ENCODE results near the gene WNK4. TPM values are rescaled to one million over a fixed set of nuclear protein-coding genes. Genes with fewer than 3 reads are reported as not detected.
A peak's percentile ranks its signal among the peaks of the same experiment; 100 is the strongest.

The WNK4 gene
- total and polyA plus RNA-seq, 9 of the 15 experiments (the other 6 are each of a cell fraction or from before 2014, with no cell fraction given): 0.32 to 25.8 (median 4.5) TPM

DNA sequence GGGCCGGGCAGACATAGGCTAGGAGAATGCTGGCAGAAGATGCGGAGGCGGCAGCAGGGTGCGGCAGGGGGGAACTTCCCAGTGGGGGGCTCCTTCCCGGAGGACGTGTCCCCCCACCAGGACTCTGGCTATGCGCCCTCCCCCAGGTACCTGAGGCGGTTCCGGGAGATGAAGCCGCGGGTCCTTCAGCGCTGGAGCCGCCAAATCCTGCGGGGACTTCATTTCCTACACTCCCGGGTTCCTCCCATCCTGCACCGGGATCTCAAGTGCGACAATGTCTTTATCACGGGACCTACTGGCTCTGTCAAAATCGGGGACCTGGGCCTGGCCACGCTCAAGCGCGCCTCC is 3.4 kb downstream of the WNK4 start (continued):
- TF ChIP-seq BCOR (IDR thresholded peaks at IDR 0.05) (no peak), SLC30A9 (CRISPR knock-in tag; IDR thresholded peaks at IDR 0.05) (no peak)
- TF ChIP-seq, protein P1, sequence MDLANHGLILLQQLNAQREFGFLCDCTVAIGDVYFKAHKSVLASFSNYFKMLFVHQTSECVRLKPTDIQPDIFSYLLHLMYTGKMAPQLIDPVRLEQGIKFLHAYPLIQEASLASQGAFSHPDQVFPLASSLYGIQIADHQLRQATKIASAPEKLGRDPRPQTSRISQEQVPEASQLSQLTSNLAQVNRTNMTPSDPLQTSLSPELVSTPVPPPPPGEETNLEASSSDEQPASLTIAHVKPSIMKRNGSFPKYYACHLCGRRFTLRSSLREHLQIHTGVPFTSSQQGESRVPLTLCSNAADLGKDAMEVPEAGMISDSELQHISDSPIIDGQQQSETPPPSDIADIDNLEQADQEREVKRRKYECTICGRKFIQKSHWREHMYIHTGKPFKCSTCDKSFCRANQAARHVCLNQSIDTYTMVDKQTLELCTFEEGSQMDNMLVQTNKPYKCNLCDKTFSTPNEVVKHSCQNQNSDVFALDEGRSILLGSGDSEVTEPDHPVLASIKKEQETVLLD (IDR thresholded peaks at IDR 0.05): no peak

DNA sequence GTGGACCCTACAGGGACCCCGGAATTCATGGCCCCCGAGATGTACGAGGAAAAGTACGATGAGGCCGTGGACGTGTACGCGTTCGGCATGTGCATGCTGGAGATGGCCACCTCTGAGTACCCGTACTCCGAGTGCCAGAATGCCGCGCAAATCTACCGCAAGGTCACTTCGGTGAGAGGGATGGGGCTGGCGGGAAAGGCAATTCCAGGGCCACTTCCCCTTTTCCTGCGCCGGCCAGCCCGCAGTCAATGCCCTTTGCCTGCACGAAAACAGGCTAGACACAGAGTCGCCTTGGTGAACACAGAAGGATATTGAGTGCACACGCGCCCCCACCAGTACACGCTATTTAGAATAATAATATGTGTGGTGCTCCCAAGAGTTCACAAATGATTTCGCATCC is 4.0 kb downstream of the WNK4 start:
- in situ Hi-C loops (cut with MboI): no loop called here
- TF ChIP-seq AFF4 (CRISPR knock-in tag; IDR thresholded peaks at IDR 0.05) (no peak), MTF1 (CRISPR knock-in tag; IDR thresholded peaks at IDR 0.05; ENCODE audit: borderline replicate concordance) (no peak), CTCF (IDR thresholded peaks at IDR 0.05 in 2 of 3, conservative IDR thresholded peaks at IDR 0.05 in 1 of 3; ENCODE audit: insufficient read depth in 2 of 3, low read depth in 1 of 3, low read length in 3 of 3) (no peak), CEBPB (tag; IDR thresholded peaks at IDR 0.05) (no peak), ZBTB33 (CRISPR knock-in tag; IDR thresholded peaks at IDR 0.05) (peak; percentile 82), SPI1 (IDR thresholded peaks at IDR 0.05; ENCODE audit: borderline replicate concordance, low read depth, low read length) (peak; percentile 61), POLR2B (IDR thresholded peaks at IDR 0.05; ENCODE audit: low read depth, partially characterized antibody) (no peak), HSF4 (CRISPR knock-in tag; IDR thresholded peaks at IDR 0.05; ENCODE audit: borderline replicate concordance) (no peak), ZFP1 (CRISPR knock-in tag; IDR thresholded peaks at IDR 0.05) (no peak), KLF16 (IDR thresholded peaks at IDR 0.05) (no peak)

More for the DNA sequence above, 4.0 kb downstream of the WNK4 start:
- intact Hi-C loops (cut with micrococcal nuclease): no loop called here
- DNase-seq (ENCODE audit: extremely low read depth in 1 of 4, low spot score in 3 of 4) (no peak), ATAC-seq (no peak), FAIRE-seq (no peak)
- CTCF ChIA-PET (ENCODE audit: low intra/inter-chr PET ratio): interaction anchor here (0.5 kb wide), 1 partner anchor 55 kb away, joined by 3 read pairs; no protein-coding TSS in a partner anchor
- peaks cover 33% of the 10 kb centered on the region for H3K79me2 ChIP-seq (ENCODE audit: control insufficient read depth, insufficient read depth, low read length)
- BruUV-seq (replicated peaks): no TSS peak
- no peaks in the 10 kb centered on the region for H3K27me3 ChIP-seq (ENCODE audit: control insufficient read depth in 2 of 2, insufficient read depth in 2 of 2, low read length in 2 of 2)
- POLR2A ChIA-PET: interaction anchor here (5.2 kb wide), 1 partner anchor 12 kb away, joined by 47 read pairs; the partner anchor contains the start of genes CNTD1 and COA3
- no peak overlapping the region for H2AFZ ChIP-seq (ENCODE audit: low read depth, low read length)
- no peaks in the 10 kb centered on the region for H3K9me1 ChIP-seq (ENCODE audit: control insufficient read depth, insufficient read depth, low read length)
- no peaks in the 10 kb centered on the region for H3K9me3 ChIP-seq (replicated peaks; ENCODE audit: control insufficient read depth, insufficient read depth, low read depth, low read length)
- H3K4me2 ChIP-seq (ENCODE audit: insufficient read depth, low read length): no peak overlapping the region
- peaks cover 17 to 68% of the 10 kb centered on the region in 2 experiments; a peak in 4 of 5 replicates for H3K4me1 ChIP-seq (replicated peaks in 1 of 2; ENCODE audit: control insufficient read depth in 2 of 2, insufficient read depth in 2 of 2, low read length in 2 of 2)
- no peaks in the 10 kb centered on the region for H4K20me1 ChIP-seq (replicated peaks; ENCODE audit: control insufficient read depth, insufficient read depth, low read length)
- no peak overlapping the region for H3K9ac ChIP-seq (ENCODE audit: insufficient read depth in 1 of 2, low read depth in 2 of 2, low read length in 2 of 2)
- H3K27ac ChIP-seq (ENCODE audit: extremely low read depth, low read depth, low read length): no peak overlapping the region
- no peak overlapping the region for H3K4me3 ChIP-seq
- peaks cover 71% of the 10 kb centered on the region for H3K36me3 ChIP-seq (ENCODE audit: control insufficient read depth, insufficient read depth, low read length)
- 94% methylated on average over 24 of the region's 25 CpGs for WGBS (ENCODE audit: insufficient coverage, low coverage, missing lambda C conversion rate)

Measured in K562 (cell line).